Measurements from ENCODE around the gene MGAT1.

The MGAT1 gene

DNA sequence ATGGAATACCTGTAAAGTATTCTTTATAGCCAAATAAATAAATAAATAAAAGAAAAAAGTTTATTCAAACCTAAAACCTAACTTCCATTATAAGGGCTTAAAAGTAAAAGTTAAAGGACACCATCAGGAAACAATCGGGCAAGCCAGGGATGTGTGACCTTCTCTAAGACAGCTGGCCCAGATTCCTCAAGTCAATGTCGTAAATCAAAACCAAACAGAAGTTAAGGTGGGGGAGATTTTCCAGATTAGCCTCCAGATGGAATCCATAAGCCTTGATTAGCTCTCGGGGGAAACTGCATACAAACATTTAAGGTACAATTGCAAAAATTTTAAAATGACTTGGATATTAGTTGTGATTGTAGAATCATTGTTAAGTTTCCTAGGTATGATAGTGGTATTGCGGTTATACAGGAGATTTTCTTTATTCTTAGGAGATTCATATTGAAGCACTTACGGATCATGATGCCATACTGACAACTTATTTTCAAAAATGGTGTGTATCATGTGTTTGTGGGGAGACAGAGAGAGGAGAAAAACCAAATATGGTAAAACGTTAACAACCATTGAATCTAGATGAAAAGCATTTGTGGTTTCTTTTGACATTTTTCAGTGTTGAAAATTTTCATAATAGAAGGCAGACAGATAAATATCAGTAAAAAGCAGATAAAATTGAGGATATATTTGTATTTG is 21.5 kb upstream of the MGAT1 start:
- no peak for DNase-seq (ENCODE audit: low read depth)

DNA sequence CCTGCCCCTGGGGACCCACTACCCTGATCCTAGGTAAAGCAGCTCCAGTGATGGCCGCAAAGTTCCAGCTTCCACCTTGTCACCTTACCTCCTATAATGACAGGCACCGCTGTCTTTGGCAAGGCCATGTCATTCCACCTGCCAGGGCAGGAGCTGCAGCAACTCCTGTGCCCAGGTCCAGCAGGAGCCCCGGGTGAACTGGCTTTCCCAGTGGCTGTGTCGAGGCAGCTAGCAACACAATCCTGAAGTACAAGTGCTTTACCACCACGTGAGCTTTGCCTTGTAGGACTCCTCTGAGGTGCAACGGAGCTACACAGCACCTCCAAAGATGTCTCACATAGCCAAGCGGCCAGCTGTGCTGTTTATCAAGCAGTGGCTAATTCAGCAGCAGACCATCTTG is 20.7 kb upstream of the MGAT1 start:
- DNase-seq (ENCODE audit: low read depth) = no peak

DNA sequence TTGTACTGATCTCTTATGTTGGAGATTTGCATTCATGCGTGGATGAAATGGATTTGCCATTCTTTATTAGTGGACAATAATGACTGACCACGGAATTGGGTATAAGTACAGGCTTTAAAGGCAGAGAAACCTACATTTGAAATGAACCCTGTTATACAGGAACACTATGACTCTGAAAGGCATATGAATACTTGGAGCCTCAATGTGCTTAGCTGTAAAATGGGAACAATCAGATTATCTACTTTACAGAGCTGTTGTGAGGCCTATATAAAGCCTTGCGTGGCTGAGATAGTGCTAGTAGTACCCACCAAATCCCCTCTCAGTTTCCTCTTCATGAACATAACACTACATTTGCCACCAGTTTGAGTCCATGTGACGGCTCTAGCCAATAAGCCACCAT is 18.9 kb upstream of the MGAT1 start:
- DNase-seq (ENCODE audit: low read depth) = no peak

DNA sequence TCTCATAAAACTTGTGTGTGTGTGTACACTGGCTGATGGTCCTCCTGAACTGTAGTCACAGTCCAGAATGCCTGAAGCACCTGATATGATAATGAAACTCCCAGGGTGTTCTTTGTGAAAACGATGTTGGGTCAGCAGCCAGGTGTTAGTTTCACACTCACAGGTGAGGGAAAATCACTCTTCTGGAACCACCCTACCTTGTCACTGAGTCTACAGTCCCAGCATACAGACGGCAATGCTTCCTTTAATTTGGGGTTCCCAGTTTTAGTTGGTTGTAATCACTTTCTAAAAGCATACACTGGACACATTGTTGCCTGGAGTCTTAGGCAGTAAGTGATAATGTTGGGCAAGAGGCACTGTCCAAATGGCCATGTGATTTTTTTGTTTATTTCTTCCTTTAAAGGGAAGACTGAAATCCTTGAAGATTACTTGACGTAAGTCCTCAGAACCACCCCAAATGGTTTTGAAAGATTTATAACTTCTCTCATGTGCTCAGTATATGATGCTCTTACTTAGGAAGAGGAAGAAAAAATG is 18.2 kb upstream of the MGAT1 start:
- DNase-seq (ENCODE audit: low read depth) = no peak

DNA sequence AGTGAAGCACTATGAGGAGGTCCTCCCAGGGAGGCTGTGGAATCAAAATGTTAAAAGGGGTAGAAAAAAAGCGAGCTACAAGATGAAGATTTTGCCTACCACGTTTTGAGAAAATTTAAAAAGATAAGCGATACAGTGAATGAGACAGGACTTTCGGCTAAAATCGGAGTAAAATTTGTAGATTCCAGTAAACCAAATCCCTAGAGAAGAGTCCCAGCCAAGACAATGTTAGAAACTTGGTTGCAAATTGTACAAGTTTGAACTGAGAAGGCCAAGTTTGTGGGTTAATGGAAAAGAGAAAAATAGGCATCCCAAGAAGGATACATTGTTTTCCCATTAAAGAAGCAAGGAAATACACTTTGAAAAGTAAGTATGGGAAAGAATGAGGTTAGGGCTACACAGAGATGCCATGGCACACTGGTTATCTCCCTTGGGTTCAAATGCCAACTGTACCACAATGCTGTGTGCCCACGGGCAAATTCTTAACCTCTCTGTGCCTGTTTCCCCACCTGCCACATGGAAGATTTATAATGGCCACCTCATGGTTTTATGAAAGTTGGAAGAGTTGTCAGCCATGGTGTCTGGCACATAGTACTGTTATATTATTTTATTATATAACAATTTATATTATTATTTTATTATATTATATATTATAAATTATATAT is 16.2 kb upstream of the MGAT1 start:
- DNase-seq (ENCODE audit: low read depth) = no peak

DNA sequence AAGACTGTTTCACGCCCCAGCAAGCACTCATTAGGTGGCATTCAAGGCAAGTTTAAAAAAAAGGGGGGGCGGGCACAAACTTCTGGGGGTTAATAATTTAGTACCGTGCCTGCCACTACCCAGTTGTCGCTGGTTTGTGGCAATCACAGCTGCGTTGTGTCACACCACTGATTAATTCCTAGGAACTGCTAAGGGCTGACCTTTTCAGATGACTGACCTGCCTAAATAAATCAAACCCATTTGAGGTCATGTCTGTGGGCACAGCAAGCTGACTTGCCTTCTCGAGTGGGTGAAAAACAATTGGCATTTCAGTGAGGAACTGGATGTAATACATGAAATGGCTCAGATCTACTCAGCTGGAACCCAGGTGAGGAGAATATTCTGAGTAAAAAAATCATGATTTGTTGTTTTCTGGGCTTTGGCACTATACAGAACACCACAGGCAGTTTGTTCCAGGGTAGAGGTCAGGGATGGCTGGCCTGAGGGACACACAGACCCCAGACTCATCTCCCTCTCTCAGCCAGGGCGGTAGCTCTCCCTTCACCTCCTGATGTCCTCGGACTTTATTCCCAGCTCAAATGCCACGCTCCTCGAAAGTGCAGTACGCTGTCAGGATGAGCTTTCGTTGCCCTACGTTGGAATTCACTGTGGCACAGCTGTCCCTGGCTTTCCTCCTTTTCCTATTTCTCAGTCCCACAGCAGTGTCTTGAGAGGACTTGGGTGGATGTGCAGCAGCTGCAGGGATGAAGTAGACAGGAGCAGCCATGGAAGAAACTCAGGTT is 15.5 kb upstream of the MGAT1 start:
- DNase-seq (ENCODE audit: low read depth) = no peak

DNA sequence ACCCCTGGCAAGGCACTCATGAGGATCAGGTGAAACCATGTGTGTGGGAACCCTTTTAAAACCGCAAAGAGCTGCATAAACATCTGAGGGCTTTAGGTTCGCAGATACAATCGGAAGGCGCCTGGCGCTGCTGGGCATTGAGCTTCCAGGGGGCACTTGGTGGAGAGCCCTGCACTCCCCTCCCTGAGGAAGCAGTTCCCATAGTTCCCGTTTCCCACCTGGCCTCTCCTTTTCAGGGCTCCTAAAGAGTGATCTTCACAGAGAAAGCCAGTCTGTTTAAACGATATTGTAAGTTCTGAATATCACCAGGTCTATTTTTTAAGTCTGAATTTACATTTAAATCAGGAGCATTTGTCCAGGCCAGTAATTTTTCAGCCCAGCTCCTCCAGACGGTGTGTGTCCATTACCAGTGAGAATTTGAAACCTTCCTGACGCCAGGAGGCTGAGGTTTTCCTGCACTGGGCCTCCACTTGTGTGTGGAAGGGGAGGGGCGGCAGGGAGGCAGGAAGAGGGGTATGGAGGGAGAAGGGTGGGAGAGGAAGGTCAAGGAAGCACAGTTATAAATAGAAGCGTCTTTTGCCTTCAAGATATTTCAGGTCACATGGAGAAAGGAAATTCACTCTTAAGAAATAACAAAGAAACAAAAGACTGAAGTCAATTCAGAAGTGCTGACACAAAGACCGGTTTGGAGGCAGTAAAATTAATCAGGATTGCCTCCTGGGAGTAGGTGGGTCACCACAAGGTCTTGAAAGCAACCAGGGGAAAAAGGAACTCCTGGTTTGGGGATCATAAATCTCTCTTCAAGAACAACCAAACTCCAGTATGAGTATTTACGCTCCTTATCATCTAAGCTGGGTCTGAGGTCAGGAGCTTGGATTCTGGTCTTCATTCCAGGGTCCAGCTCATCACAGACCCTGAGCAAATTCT is 14.3 kb upstream of the MGAT1 start:
- no peak for DNase-seq (ENCODE audit: low read depth)

DNA sequence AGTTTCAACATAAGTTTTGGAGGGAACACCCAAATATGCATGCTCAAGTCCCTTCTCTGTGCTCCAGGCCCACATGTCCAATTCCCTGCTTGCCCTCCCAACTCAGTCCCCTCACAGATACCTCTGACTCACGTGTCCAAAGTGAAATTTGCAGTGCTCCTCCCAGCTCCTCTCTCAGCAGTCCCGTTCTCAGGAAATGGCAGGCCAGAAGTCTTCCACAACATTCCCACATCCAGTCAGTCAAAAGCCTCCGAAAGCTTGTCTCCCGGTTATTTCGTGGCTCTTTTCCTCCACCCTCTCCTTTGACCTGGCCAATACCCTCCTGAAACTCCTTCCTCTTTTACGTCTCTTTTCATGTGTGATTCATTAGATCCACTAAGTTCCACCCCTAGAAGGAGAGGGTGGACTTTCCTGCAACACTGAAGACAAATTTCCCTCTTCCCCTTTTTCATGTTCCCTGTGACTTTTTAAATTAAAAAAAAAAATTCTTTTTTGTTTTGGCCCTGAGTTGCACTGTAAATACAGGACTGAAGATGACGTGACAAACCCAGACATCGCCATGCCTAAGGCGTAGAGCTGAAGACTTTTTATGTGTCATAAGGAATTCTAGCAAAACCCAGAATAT is 12.8 kb upstream of the MGAT1 start:
- DNase-seq (ENCODE audit: low read depth) = no peak

DNA sequence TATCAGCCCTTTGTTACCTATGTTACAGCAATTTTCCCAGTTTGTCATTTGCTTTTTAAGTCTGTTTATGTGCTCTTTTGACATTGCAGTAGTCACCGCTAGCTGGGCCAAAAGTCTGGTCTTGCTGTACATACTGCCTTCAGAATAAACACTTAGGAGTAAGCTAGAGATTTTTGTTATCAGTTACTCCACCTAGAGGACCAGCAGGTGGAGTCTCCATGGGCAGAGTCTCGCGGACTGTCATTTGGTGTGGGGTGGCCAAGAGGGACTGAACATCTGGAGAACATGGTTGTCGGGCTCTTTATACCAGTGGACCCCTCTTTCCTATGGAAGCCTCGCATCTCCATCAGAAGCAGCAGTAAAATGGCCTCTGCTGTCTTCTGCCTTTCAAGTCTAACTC is 10.8 kb upstream of the MGAT1 start:
- DNase-seq (ENCODE audit: low read depth) = no peak

DNA sequence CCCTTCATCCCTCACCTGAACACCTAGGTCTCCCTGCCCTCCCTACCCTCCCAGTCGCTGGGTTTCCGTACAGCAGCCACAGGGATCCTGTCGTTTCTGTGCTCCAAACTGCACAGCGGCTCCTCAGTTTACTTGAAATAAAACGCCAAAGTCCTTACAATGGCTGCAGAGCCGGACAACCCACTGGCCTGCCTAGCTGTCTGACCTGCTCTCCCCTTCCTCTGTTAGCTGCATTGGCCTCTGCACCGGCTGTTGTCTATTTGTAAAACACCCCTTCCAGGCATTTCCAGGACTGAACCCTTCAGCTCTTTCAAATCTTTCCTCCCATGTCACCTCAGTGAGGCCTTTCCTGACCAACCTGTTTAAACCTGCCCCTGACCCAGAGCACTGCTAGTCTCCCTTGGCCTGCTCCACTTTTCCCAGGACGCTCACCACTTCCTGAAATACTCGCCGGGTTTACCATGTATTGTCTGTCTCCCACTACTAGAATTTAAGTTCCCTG is 9.1 kb upstream of the MGAT1 start:
- DNase-seq (ENCODE audit: low read depth) = no peak

DNA sequence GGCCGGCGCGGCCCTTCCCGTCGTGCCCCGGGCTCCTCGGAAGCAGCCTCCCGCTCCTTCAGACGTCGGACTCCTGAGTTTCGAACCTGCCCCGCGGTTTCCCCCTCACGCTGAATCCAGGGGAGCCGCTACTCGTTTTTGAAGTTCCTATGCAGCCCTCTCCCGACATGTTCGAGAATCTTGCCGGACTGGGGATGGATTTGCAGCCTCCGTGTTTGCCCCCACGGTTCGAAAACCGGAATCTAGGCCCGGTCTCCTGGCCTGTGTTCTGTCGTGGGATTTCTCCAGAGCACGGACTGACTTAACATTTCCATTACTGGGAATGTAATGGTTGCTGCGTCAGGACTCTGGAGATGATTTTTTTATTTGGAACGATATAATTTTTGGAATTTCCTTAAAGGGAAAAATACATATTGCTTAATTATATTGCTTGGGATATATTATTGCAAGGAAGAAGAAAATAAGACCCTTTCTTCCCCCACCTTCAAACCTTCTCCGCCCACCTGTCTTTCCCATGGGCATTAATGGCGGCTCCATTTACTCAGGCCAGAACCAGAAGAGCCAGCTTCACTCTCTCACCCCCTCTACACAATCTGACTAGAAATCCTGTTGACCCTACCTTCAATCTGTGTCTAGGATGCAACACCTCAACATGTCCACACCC is 8.5 kb upstream of the MGAT1 start:
- no peak for DNase-seq (ENCODE audit: low read depth)

DNA sequence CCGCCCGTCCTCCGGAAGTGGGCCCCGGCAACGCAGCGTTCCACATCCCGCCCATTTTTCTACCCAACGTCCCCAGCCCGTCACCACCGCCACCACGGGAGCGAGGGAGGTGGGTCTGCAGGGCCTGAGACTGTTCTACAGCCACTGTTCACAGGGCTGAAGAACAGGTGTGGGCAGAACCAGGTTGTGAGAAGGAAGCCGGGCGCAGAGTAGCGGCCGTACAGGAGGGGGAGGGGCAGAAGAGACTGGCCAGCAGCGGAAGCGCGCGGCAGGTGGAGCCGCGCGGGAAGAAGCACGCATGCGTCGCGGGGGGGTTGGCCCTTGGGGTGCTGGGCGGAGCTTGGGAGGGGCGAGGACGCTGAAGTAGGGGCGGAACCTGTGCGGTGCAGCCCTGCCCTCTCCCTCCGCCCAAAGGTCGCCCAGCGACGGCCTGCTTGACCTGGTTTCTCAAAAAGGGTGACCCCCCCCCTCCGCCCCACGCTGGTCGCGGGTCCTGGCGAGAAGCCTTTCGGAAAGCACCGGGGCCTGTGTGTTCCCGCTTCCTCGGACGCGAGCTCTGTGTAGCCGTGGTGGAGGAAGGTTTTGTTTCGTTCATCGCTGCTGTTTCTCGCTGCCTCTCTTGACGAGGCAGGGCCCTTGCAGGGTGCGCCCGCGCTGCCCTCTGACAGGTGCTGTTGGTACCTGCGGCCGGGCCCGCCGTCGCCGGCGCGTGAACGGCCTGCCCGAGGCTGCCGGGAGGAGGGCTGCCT is 7.8 kb upstream of the MGAT1 start:
- peak; percentile 71 for DNase-seq (ENCODE audit: low read depth)

DNA sequence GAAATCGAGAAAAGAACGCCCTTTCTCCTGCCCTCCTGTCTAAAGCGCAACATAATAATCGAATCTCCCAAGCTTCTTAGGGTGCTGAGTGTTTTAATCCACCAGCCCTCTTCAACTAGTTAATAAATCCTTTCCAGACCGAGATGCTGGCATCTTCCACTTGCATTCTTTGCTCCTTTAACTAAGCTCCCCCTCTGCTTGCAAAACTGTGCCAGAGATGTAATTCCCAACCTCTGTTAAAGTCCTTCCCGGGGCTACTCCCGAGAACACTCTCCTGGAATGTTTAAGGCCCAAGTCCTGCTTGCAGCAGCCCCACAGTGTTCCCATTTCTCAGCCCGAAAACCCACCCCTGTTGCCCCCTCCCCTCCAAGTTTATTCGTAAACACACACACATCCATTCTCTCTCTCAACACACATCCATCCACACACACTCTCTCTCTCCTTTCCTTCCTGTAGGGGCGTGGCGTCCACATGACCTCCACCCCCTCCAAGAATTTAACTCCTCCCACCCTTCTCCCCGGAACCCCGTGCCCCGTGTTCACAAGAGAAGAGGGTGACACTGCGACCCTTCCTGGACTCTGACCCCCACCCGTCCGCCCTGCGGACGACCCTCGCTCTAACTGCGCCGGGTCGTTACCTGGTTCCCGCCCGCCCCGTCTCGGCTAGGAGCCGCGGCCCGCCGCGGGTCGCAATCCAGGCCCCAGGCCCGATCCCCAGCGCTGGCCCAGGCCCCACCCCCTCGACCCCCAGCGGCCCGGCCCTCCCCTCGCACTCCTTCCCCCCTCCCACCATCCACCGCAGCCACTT is 7.0 kb upstream of the MGAT1 start:
- peak; percentile 64 for DNase-seq (ENCODE audit: low read depth)

DNA sequence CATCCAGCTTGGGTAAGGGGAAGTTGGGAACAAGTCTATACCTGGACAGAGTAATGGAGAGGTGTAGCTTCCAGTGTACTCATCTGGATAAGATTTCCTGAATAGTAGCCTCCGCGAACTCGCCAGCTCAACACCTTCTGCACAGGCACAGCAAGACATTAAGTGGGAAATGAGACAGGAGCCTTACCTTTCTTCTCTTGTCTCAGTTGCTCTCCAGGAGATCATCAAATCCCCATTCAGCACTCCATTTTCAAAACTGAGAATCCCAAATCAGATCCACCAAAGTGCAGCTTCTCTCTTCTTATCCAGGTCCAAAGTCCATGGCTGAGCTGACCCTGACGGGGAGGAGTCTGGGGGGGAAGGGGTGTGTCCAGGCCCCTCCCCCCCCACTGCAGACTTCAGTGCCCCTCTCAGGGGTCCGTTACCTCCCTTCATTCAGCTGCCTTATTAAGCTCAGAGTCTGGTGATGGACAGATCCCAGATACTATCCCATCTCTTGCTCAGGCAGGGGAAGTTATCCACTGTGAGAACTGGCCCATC is 5.9 kb upstream of the MGAT1 start:
- no peak for DNase-seq (ENCODE audit: low read depth)

DNA sequence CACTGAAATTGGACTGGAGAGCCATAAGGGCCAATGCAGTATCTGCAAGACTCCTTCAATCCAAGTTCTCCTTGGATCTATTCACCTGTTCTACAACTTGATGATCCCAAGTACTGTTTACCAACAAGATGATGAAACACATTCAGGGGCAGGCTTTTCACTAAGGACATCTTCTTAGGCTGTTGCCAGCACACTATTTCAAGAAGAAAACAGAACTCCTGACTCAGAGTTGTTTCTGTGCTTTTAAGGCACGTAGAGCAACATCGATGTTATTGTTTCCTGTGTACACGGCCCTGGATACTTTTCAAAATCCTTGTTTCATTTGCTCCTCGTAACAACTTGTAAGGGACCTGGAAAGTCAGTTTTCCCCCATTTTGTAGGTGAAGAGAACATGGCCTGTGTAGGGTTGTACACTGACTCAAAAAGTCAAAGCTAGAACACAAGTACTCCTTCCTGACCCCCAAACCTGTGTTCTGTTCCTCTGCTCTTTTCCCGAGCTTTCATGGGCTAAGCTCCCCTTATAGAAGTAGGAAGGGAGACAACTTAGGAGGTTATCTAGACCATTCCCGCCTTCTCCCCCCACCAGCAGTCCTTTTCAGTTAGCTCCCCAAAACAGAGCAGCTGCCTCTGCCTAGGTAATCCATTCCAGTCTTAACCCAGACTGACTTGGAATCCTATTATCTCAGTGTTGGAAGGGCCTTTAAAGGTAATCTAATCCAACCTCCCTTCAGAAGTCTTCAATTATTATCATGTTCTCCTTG is 5.2 kb upstream of the MGAT1 start:
- DNase-seq (ENCODE audit: low read depth) = no peak

DNA sequence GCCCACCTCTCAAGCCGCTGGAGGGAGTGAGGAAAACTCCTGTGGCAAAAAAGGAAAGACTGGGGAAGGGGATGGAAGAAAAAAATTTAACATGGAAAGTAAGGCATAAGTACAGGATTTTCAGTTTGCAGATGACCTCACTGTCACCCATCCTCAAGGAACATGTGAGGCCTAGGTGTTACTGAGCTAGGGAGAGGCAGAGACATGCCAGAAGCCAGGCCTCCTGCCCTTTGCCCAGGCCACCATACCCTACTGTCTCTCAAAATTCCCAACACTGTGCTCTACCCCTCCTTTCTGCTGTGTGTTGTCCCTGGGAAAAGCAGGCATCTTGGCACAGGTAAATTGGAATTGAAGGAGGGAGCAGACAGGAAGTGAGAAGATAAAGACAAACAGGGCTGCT is 4.4 kb upstream of the MGAT1 start:
- DNase-seq (ENCODE audit: low read depth) = no peak

DNA sequence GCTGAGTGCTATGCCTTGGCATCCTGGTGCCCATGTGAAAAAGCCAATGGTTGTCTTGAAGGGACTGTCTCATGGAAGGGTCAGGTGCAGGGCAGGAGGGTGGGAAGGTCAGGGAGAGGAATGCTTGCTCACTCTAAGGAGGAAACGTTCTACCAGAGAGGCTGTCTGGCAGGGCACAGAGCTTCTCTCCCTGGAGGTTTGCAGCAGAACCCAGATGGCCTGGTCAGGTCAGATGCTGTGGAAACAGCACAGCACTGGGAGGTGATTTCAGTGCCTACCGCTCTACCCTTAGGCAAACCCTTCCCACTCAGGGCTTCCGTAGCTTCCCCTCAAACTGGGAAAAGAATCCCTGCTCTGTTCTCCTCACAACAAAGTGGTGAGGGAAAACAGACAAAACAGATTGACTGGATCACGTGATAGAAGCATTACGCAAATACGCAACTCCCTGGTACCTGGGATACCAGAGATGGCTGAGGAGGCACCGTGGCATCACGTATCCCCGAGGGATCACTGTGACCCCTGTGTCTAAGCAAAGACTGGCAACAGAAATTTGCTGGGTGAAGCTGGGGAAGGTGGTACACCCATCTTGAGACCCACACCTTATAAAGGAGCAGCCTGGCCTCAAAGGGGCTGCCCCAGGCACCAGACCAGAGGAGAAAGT is 3.9 kb upstream of the MGAT1 start:
- no peak for DNase-seq (ENCODE audit: low read depth)

All from HS-27A (cell line).